Keratinocyte (primary cell): Measurements from ENCODE around the gene PCBP2. TPM values are rescaled to one million over a fixed set of nuclear protein-coding genes. Genes with fewer than 3 reads are reported as not detected.
A peak's percentile ranks its signal among the peaks of the same experiment; 100 is the strongest.

Experiments
- DNase-seq: peaks from one replicate; pipeline ENCODE4 v3.0.0-alpha.2; 2011; ENCODE audit warnings: low read depth, missing footprints, low spot score
- FAIRE-seq: peaks from 2 replicates; lab custom pipeline; 2011; peaks lifted over from hg19 to GRCh38; lab: Jason Lieb, UNC
- H2AFZ ChIP-seq: 2 replicates; pipeline ENCODE4 v1.6.0; 2012; ENCODE audit warnings: low read length, control low read depth, inconsistent platforms; ENCODE audit not compliant: control insufficient read depth
- H3K27ac ChIP-seq: 2 replicates; pipeline ENCODE4 v1.5.1; 2011; ENCODE audit warnings: low read length; ENCODE audit not compliant: control insufficient read depth, insufficient read depth
- H3K27me3 ChIP-seq: 3 replicates; pipeline ENCODE4 v1.6.0; 2011; ENCODE audit warnings: low read length; ENCODE audit not compliant: control insufficient read depth, insufficient read depth; ENCODE audit errors: extremely low read depth
- H3K36me3 ChIP-seq, 2 experiments: 2 replicates in 1 of 2; 3 replicates in 1 of 2; pipeline ENCODE4 v1.5.1; 2011; ENCODE audit warnings: low read length in 2 of 2, mild to moderate bottlenecking in 1 of 2; ENCODE audit not compliant: control insufficient read depth in 2 of 2, insufficient read depth in 2 of 2; ENCODE audit errors: extremely low read depth in 1 of 2
- H3K4me1 ChIP-seq: 3 replicates; pipeline ENCODE4 v1.5.1; 2011; ENCODE audit warnings: low read length; ENCODE audit not compliant: control insufficient read depth, insufficient read depth; ENCODE audit errors: extremely low read depth
- H3K4me2 ChIP-seq: 3 replicates; pipeline ENCODE4 v1.6.0; 2011; ENCODE audit warnings: low read depth, low read length; ENCODE audit not compliant: control insufficient read depth, insufficient read depth; ENCODE audit errors: extremely low read depth
- H3K4me3 ChIP-seq, 3 experiments: fragments of 200-600 bp in 1 of 3; sonication (generic) in 1 of 3; 2 replicates in 2 of 3; 3 replicates in 1 of 3; pipeline ENCODE4 v1.5.1; 2011 to 2016; ENCODE audit warnings: low read length in 3 of 3, mild to moderate bottlenecking in 3 of 3, control low read depth in 2 of 3, inconsistent platforms in 1 of 3, low read depth in 1 of 3, mixed read lengths in 1 of 3, mixed run types in 1 of 3, moderate library complexity in 1 of 3; ENCODE audit not compliant: control insufficient read depth in 2 of 3, insufficient read depth in 2 of 3; ENCODE audit errors: extremely low read depth in 1 of 3
- H3K79me2 ChIP-seq: 2 replicates; pipeline ENCODE4 v1.6.0; 2012; ENCODE audit warnings: low read length; ENCODE audit not compliant: control insufficient read depth, insufficient read depth
- H3K9ac ChIP-seq: 3 replicates; pipeline ENCODE4 v1.6.0; 2011; ENCODE audit warnings: low read length; ENCODE audit not compliant: control insufficient read depth, insufficient read depth; ENCODE audit errors: extremely low read depth
- H3K9me1 ChIP-seq: 3 replicates; pipeline ENCODE4 v1.6.0; 2011; ENCODE audit warnings: low read length; ENCODE audit not compliant: control insufficient read depth, insufficient read depth; ENCODE audit errors: extremely low read depth
- H3K9me3 ChIP-seq: 2 replicates; pipeline ENCODE4 v1.5.1; 2012; ENCODE audit warnings: low read depth, low read length; ENCODE audit not compliant: control insufficient read depth
- H4K20me1 ChIP-seq: 3 replicates; pipeline ENCODE4 v1.6.0; 2011; ENCODE audit warnings: low read length; ENCODE audit not compliant: control insufficient read depth, insufficient read depth; ENCODE audit errors: extremely low read depth
- CTCF ChIP-seq, 3 experiments: IDR thresholded peaks in 1 of 3; conservative IDR thresholded peaks in 1 of 3; optimal IDR thresholded peaks in 1 of 3; 2 replicates in 2 of 3; 3 replicates in 1 of 3; pipeline versions ENCODE3 to v1.5.1; 2011; ENCODE audit warnings: low read length in 3 of 3, mild to moderate bottlenecking in 3 of 3, moderate library complexity in 2 of 3, control low read depth in 1 of 3, inconsistent platforms in 1 of 3; ENCODE audit not compliant: insufficient read depth in 2 of 3; ENCODE audit errors: extremely low read depth in 1 of 3
- EZH2 ChIP-seq: IDR thresholded peaks from one replicate; pipeline ENCODE4 v1.6.1; 2012; ENCODE audit warnings: inconsistent platforms, mild to moderate bottlenecking, low read length, moderate library complexity
- dilution Hi-C: fragments of 300-500 bp; cut with MboI; formaldehyde crosslinking; loops from one replicate; pipeline ENCODE4 v1.7.0; 2020; ENCODE audit warnings: low sequenced_read_pairs; ENCODE audit not compliant: extremely low pct_ligation_motif_present
- polyA plus RNA-seq, 5 experiments: library from polyadenylated mRNA; depleted of rRNA in 3 of 5; stranded (reverse) in 3 of 5; stranded (forward) in 1 of 5; unstranded in 1 of 5; fragments of >200 nt; gene quantifications; 1 replicate in 1 of 5; 2 replicates in 3 of 5; 3 replicates in 1 of 5; pipeline versions ENCODE4 v1.2.1 to v1.2.3, GENCODE V29; 2011 to 2012; ENCODE audit warnings: missing spikeins in 2 of 5, low read depth in 1 of 5, low replicate concordance in 1 of 5

Gene PCBP2
- polyA plus RNA-seq, 1 donor (not counting 4 experiments of a cell fraction or from before 2014, with no cell fraction given): 238 TPM

- no peak overlapping the region for H3K9ac ChIP-seq
- H3K4me1 ChIP-seq: no peaks in the 10 kb centered on the region
- H3K4me3 ChIP-seq: no peak overlapping the region
- no peaks in the 10 kb centered on the region for H3K9me1 ChIP-seq
- no peaks in the 10 kb centered on the region for H3K27me3 ChIP-seq
- no peak for FAIRE-seq
- H3K36me3 ChIP-seq: peaks cover 63 to 80% of the 10 kb centered on the region in 2 experiments
- no peak for DNase-seq
- peaks cover 73% of the 10 kb centered on the region for H3K79me2 ChIP-seq
- H4K20me1 ChIP-seq: peaks cover 16% of the 10 kb centered on the region
- H3K27ac ChIP-seq: no peak overlapping the region
- H2AFZ ChIP-seq: no peak overlapping the region
- no peaks in the 10 kb centered on the region for H3K9me3 ChIP-seq
- no peak overlapping the region for H3K4me2 ChIP-seq
- dilution Hi-C loops: no loop called here
- TF ChIP-seq CTCF (optimal IDR thresholded peaks at IDR 0.05 in 1 of 3, IDR thresholded peaks at IDR 0.05 in 1 of 3, conservative IDR thresholded peaks at IDR 0.05 in 1 of 3; ENCODE audit: extremely low read depth in 1 of 3, insufficient read depth in 2 of 3, low read length in 3 of 3) (no peak), EZH2 (no peak)
These were observed 14.7 kb downstream of the PCBP2 start for GRCh38 chr12:53466640-53467039.

GRCh38 chr12:53467082-53467481 lies 15.2 kb downstream of the PCBP2 start:
- Histone ChIP-seq H3K9me3 (no peaks in the 10 kb centered on the region), H2AFZ (no peak overlapping the region), H3K79me2 (peaks cover 74% of the 10 kb centered on the region), H3K9me1 (no peaks in the 10 kb centered on the region), H3K27me3 (no peaks in the 10 kb centered on the region), H3K9ac (no peak overlapping the region), H3K4me3 (no peak overlapping the region), H3K36me3 (peaks cover 64 to 79% of the 10 kb centered on the region in 2 experiments), H4K20me1 (peaks cover 20% of the 10 kb centered on the region), H3K4me2 (no peak overlapping the region), H3K27ac (peak overlapping the region; percentile 28), H3K4me1 (no peaks in the 10 kb centered on the region)
- dilution Hi-C loops: no loop called here
- FAIRE-seq: no peak
- TF ChIP-seq CTCF (optimal IDR thresholded peaks at IDR 0.05 in 1 of 3, IDR thresholded peaks at IDR 0.05 in 1 of 3, conservative IDR thresholded peaks at IDR 0.05 in 1 of 3; ENCODE audit: extremely low read depth in 1 of 3, insufficient read depth in 2 of 3, low read length in 3 of 3): no peak
- TF ChIP-seq EZH2: no peak
- no peak for DNase-seq
